NCI-H1930 (cell line): ENCODE measurements around the gene ERGIC1.
"Not testable (repeated sequence)": the region's sequence is repeated elsewhere in the genome, so short reads cannot be mapped to it uniquely, and the experiment has no call there.

Experiments used
- DNase-seq, 2 experiments: peaks; one replicate each; lab custom pipeline; 2025; lab: John Stamatoyannopoulos, UW

The ERGIC1 gene

DNA sequence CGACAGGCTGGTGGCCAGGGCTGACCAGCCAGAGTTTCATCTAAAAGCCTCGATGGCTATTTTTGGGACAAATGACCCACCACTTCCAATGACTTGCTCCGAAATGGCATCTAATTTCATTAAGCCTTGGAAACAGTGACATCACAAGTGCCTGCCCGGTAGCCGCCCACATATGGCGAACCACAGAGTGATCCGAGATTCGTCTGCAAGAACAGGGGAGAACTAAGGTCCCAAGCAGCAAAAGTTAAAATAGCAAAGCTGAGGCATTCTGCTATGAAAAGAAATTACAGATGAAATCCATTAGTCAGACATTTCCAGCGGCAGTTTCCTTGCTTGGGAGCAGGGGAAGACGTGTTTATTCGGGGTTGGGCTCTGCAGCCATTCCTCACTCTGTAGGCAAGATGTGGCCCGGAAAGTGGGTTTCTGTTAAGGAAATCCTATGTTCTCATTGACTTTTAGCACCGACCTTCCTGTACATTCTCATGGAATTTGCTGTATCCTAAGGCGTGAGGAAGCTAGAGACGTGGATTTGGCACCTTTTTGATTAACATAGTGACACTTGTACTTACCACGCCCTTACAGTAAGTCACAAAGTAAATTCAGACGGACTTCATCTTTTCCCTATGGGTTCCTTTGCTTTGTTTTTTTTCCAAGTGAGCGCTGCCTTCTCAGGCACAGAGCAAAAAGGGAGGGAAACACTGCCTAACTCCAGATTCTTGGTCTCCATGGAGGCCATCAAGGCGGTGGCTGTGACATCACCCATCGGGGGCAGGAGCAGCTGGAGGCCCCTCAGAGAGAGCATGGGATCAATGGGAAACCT lies 45.1 kb downstream of the ERGIC1 start:
- no peak for DNase-seq

DNA sequence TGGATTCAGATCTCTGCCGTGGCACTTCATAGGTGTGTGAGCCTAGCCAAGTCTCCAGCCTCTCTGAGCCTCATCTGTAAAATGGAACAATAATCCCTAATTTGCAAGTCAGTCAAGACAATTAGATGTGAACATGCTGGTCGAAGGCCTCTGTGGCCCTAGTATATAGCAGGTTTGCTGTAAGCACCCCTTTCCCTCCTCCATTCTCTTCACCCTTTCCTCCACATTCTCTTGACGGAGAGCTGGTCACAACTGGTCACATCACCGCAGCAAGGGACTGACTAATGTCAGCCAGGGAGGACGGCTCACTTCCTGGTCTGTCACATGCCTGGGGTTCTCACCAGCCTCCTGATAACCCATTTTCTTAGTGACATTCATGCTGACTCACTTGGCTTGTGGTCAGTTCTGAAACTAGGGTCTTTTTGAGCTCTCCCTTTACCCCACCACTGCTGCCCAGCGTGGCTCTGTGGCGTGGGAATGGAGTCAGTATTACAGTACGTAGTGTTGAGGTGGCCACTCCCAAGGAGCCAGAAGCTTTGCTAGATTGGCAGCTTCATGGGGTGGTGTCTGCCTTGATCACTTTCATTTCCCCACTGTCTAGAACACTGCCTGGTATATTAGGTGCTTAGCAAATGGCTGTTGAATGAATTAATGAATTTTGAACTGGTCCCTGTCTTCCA lies 47.8 kb downstream of the ERGIC1 start:
- DNase-seq, result no peak

DNA sequence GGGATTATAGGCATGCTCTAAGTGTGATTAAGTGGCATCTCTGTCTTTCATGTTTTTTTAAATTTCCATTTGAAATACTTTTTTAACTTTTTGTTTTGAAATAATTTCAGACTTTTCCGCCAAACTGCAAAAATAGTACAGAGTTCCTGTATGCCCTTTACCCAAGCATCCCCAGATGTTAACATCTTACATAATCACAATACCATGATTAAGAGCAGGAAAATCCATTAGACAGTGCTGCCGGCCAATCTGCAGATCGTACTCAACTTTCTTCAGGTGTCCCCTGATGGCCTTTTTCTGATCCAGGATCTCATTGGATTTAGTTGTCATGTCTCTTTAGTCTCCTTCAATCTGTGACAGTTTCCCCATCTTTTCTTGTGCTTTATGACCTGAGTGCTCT lies 49.0 kb downstream of the ERGIC1 start:
- no peak for DNase-seq

DNA sequence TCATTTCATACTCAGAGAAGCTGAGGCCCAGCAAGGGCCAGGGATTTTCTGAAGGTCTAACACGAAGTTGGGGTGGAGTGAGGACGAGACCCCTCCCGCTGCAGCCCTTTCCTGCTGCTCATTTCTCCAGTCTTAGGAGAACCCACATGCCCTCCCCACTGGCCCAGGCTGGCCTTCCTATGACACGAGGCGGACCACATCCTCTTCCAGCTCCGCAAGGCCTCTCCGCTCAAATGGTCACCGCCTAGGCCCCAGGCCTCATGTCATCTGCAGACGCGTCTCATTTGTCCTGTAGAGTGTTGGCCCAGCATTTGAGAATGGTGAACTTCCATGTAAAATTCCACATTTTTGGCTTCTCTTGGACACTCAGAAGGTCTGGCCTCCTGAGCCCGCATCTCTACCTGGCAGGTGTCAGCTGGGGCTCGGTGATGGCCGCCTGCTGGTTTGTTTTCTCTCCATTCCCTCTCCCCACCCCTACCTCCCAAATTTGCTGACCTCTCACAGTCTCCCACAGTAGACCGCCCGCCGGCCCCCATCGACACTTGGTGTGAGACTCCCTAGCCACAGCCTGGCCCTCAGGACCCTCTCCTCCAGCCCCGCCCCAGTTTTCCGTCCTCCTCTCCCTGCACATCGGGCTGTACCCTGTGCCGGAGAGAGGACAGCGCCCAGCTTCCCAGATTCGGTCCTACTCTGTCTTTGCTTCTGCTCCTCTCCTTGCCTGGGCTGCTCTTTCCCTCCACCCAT lies 51.7 kb downstream of the ERGIC1 start:
- no peak for DNase-seq

DNA sequence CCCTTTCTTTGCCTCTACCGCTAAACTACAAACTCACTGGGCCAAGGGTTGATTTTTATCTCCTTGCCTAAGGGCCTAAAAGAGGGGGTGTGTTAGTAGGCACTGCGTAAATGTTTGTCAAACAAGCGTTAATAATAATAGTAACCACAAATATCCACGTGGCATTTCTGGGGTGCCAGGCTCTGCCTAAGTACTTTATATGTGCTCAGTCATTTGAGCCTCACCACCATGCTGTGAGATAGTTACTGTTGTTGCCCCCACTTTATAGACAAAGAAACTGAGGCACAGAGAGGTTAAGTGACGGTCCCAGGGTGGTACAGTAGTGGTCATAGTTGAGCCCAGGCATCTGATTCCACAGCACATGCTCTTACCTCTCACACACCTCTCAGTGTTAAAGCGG lies 52.4 kb downstream of the ERGIC1 start:
- DNase-seq, result no peak

DNA sequence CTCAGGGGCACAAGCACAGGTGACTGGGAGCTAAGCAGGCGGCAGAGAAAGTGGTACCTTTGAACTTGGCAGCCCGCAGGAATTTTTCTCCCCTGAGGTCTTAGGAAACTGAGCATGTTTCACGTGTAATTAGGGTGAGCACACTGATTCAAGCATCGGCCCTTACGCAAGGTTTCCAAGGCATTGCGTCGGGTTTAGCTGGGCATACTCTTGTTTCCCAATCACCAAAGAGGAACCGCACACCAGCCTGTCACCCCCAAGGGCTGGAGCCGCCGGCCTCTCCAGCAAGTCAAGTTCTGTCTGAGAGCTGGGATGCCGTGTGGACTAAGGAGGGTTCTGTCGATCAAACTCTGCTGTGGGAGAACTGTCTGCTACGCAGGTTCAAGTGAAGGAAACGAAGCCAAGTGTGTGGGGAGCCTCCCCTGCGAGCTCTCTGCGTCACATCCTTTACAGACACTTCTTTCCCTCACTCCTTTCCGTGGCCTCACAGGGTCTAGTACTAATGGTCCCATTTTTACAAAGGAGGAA lies 53.0 kb downstream of the ERGIC1 start:
- no peak for DNase-seq

DNA sequence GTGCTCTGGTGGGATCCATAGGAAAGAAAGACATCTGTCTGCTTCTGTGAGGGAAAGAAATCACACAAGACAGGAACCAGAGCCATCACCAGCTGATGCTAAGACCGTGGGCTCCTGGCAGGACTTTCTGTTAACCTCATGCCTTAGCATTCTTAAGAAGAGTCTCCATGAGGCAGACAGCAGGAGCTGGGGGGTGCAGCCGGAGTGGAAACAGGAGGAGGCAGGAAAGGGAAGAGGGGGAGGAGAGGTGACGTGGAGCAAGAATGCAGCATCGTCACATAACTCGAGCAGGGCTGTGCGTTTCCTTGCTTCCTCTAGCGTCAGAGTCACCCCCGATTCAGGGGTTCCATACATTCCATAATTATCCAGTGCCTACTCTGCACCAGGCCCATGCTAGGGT lies 53.6 kb downstream of the ERGIC1 start:
- no peak for DNase-seq

DNA sequence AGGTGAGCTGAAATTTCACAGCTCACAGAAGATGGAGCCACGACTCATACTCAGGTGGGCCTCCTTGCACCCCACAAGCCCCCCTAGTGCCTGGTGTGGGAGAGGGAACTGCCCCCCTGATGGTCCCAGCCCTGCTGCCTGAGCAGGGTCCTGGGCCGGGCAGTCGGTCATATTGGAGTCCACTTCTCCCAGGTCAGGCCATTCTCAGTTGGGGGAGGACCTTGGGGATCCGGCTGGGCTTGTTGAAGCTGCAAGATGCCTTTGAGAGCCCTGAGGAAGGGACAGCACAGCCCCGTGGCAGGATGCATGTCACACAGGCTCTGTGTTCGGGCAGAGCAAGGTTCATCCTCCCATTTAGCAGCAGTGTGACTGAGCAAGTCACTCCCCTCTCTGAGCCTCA lies 56.6 kb downstream of the ERGIC1 start:
- no peak for DNase-seq

DNA sequence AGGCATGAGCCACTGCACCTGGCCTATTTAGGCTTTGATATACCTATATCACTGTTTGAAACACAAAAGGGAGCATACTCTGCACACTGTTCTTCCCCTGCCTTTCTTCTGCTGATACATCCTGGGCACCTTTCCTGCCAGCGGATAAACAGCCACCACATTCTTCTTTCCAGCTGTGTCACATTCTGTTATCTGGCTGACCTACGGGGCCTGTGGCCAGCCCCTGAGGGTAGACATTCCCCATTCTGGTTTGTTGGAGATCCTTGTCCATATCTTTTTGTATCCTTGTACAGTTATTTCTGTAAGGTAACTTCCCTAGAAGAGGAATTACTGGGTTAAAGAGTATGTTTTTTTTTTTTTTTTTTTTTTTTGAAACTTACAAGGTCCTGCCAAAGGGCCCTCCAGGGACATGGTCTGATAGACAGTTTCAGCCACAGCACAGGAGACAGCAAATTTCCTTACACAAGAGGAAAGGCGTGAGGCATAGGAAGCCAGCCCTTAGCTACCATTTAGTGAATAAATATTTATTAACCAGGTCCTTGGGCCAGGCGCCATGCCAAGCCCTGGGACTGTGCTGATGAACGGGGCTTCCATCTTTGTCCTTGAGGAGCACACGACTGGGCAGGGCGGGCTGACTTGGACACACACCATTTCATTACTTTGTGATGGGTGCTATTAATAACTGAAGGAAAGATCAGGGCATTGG lies 57.8 kb downstream of the ERGIC1 start:
- DNase-seq, result no peak

DNA sequence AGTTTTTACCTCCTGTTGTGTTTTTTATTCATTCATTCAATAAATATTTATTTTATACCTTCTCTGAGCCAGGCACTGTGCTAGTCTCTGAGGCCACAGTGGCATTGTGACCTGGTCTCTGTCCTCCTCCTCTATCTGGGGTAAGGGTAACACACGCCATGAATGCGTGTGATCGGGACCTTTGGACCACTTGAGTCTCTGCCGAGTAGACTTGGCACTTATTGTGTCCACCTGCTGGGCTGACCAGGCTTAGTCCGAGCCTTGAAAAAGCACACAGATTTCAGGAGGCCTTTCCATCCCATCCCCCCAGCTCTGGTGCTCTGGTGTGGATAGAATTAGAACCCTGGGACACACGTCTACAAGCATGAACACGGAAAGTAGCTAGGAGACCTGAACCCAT lies 58.7 kb downstream of the ERGIC1 start:
- DNase-seq, result no peak

DNA sequence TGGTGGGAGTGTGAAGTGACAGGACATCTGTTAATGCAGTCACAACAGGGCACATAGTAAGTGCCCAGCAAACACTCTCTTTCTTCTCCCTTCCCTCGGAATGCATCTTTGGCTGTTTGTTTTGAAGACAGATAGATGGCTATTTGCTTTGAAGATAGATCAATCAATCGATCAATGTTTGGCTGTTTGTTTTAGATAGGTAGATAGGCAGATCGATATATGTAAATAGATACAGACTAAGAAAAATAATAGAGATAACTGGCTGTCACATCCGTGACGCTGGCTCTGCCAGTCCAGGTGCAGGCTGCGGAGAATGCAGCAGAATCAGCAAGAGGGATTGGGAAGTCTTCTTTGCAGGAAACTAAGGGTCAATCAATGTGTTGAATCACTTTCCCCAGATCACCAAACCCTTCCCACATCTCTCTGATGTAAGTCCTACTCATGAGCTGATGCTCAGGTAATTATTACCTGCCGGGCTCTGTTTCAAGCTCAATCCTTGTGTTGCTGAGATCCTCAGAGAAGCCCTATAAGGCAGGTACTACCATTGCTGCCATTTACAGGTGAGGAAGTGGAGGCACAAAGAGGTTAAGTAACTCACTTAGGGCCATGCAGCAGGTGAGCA lies 60.8 kb downstream of the ERGIC1 start:
- no peak for DNase-seq

DNA sequence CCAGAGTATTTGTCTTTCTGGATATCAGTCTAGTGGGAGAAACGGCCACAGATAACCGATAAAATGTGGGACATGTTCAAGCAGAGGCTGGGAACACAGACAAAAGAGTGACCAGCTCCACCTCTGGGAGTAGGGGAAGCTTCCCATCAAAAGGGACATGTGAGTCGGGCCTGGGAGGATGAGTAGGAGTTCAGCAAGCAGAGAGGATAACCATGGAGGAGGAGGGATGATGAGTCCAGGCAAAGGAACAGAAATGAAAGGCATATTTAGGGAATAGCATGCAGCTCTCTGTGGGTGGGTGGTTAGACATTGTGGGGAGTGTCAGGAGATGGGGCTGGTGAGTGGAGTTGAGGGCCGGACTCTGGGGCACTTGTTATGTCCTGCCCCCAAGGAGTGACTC lies 61.5 kb downstream of the ERGIC1 start:
- no peak for DNase-seq

DNA sequence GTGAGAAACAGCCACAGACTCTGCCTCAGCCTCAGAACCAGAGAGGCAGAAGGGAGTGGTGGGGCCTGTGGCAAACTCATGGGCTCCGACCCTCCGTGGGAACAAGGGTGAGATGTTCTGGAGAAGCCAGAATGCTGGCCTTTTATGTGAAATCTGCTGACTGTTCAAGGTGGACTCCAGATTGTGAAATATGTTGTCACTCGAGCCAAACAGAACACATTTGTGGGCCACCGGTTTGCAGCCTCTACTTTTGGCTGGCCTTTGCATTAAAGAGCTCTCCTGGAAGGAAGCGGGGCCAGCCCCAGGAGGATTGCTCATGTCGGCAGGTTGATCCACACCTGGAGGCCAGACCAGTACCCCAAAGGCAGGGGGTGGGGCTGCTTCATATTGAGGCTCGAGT lies 62.4 kb downstream of the ERGIC1 start:
- no peak for DNase-seq

DNA sequence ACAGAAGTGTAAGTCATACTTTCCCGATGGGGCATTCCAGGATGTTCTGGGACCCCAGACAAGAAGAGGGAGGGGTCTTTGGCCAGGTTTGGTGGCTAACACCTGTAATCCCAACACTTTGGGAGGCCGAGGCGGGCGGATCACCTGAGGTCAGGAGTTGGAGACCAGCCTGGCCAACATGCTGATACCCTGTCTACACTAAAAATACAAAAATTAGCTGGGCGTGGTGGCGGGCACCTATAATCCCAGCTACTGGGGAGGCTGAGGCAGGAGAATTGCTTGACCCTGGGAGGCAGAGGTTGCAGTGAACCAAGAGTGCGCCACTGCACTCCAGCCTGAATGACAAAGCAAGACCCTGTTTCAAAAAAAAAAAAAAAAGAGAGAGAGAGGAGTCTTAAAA lies 63.0 kb downstream of the ERGIC1 start:
- not testable (repeated sequence) for DNase-seq

DNA sequence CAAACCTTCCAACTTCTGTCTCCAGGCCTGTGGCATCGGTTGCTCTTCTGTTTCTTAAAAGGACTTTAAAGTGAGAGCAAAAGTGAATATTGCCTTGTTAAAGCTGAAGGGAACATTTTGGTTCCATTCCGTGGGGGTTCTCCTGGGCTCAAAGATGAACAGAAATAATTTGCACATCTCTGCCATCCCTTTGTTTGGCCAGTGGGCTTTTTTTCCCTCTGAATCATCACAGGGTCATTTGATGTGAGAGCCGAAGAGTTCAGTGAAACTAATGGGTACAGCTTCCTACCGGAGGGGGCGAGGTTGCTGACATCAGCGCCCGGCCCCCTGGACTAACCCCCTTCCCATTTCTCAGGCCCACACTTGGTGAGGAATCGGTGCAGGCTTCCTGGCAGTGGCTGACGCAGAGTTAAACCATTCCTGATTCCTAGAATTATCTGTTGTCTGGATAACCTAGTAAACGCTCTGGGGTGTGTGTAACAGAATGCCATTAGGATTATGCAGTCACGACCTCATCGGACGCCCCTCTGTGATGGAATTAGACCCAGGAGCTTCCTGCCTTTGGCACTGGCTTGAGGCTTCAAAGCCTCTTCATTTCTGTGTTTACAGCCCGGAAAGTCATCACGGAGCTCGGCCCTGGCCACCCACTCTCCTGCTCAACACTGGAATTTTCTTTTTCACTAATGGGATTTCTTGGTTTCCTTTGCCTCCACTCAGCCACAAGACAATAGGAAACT lies 63.6 kb downstream of the ERGIC1 start:
- DNase-seq, result no peak

DNA sequence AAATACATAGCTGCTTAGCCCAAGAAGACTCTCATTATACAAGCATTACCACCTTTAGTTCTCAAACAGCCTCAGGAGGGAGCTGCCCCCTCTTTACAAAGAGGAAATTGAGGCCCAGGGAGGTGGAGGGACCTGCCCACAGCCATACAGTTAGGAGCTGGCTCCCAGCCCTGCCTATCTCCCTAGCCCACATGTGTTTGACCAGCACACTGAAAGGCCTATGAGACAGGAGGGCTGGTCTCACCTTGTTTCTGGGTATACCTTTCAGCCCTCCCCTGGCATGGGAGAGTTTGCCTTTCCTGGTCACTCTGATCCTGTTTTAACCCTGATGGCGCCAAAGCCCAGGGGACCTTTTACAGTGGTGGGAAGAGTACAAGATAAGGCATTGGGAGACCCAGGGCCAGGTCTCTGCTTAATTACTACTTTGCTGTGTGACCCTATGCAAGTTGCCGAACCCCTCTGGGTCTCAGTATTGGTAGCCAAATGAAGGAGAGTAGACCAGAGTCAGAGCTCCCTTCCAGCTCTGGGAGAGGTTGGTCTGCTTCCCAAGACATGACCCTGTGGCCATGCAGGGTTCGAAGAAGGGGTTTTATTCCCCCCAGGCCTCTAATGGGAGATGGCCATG lies 64.3 kb downstream of the ERGIC1 start:
- DNase-seq, result no peak

DNA sequence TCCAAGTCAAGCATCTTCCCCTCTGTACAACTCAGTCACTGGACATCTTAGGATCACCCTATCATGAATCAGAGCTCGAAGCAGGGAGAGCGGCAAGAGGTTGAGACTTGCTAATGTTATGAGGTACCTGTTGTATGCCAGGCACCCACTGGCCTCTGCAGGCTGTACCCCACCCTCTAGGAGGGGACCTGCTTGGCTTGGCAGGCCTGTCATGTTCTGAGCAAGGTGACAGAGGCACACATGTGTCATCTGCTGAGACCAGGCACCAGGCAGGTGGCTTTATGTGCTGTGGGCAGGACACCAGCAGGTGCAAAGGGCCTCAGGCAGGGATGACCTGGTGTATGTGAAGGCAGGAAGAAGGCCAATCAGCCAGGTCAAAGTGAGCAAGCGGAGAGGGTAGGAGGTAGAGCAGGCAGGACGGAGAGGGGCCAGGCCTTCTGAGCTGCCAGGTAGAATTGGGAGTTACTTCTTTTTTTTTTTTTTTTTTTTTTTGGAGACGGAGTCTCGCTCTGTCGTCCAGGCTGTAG lies 64.9 kb downstream of the ERGIC1 start:
- DNase-seq, result no peak

DNA sequence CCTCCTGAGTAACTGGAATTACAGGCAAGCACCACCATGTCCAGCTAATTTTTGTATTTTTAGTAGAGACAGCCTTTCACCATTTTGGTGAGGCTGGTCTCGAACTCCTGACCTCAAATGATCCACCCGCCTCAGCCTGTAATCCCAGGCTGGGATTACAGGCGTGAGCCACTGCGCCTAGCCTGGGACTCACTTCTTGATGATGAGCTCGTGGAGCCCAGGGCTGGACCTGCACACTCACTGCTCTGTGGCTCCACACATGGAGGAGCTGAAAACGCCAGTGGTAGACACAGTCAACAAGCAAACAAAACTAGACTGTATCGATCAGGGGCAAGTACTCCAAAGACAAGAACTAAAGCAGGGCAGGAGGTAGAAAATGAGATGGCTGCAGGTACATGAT lies 65.4 kb downstream of the ERGIC1 start:
- no peak for DNase-seq

DNA sequence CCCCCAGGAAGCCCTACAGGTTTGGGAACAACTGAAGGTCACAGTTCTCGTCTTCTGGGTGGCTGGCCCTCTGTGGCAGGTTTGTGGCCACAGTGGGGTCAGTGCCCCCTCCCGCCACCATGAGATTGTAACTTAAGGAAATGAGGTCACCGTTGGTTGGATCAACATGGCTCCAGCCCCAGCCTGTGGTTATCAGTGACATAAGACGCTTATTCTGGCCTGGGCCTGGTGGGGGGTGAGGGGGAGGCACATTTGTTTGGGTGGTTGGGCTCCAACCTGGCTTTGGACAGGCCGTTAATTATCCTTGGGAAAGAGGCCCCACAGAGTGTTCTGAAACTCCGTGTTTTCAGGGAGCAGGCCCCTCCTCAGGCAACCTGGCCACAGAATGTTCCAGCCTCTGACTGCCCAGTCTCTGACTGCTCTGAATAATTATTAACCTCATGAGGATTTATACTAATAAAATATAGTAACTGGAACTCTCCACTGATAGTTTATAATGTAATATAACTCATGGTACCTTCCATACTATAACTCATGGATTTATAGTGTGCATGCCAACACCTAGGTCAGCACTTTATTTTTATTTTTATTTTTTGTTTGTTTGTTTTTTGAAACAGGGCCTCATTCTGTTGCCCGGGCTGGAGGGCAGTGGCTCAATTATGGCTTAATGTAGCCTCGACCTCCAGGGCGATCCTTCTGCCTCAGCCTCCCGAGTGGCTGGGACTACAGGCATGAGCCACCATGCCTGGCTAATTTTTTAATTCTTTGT lies 67.1 kb downstream of the ERGIC1 start:
- DNase-seq, result no peak
